K562 (cell line): ENCODE data around the gene SH3BGRL3. TPM values are rescaled to one million over a fixed set of nuclear protein-coding genes. Genes with fewer than 3 reads are reported as not detected.

Experiments used
- GMEB1 ChIP-seq: fragments of 250-450 bp; sonication (Bioruptor Pico); IDR thresholded peaks from 2 replicates; pipeline ENCODE4 v1.4.0; 2020; ENCODE audit warnings: mild to moderate bottlenecking
- RBM15 ChIP-seq: fragments of 200-400 bp; formaldehyde crosslinking; IDR thresholded peaks from 2 replicates; pipeline ENCODE4 v1.6.1; 2018; ENCODE audit warnings: mild to moderate bottlenecking, low read length, moderate library complexity; ENCODE audit not compliant: insufficient read depth
- TCF3 ChIP-seq: sonication (generic); formaldehyde crosslinking; IDR thresholded peaks from 2 replicates; pipeline ENCODE4 v1.4.0; 2020; ENCODE audit warnings: mild to moderate bottlenecking, missing genetic modification reagents
- TRIM28 ChIP-seq: fragments of 450-650 bp; IDR thresholded peaks from 2 replicates; pipeline ENCODE4 v1.6.1; 2017
- ZBTB34 ChIP-seq: fragments of 250-450 bp; sonication (Bioruptor Pico); IDR thresholded peaks from 2 replicates; pipeline ENCODE4 v1.8.0; 2021; ENCODE audit warnings: mild to moderate bottlenecking, moderate library complexity
- ZFP36 ChIP-seq: fragments of 150-350 bp; IDR thresholded peaks from 2 replicates; pipeline ENCODE4 v1.6.1; 2018; ENCODE audit warnings: low read length, low read depth; ENCODE audit not compliant: partially characterized antibody
- ZKSCAN8 ChIP-seq: fragments of 200-800 bp; sonication (Bioruptor generic); IDR thresholded peaks from 2 replicates; pipeline ENCODE4 v1.6.1; 2016; ENCODE audit warnings: missing genetic modification characterization, missing compliant biosample characterization
- ZNF224 ChIP-seq: sonication (generic); formaldehyde crosslinking; IDR thresholded peaks from 2 replicates; pipeline ENCODE4 v1.8.0; 2022; ENCODE audit warnings: mild to moderate bottlenecking, missing genetic modification reagents
- ZNF354B ChIP-seq: fragments of 250-450 bp; sonication (Bioruptor Pico); IDR thresholded peaks from 2 replicates; pipeline ENCODE4 v1.4.0; 2020
- ZNF398 ChIP-seq: fragments of 250-450 bp; sonication (Bioruptor Pico); IDR thresholded peaks from 2 replicates; pipeline ENCODE4 v1.8.0; 2021; ENCODE audit warnings: moderate library complexity, mild to moderate bottlenecking, inconsistent platforms
- ZNF407 ChIP-seq: fragments of 450-650 bp; IDR thresholded peaks from 2 replicates; pipeline ENCODE4 v1.6.1; 2016; ENCODE audit warnings: low read depth
- polyA plus RNA-seq, 8 experiments: library from polyadenylated mRNA; depleted of rRNA in 4 of 8; stranded (reverse) in 5 of 8; unstranded in 3 of 8; fragments of >200 nt; fragmentation: Nextera tagmentation in 2 of 8; fragmentation: Illumina TruSeq in 1 of 8; extraction: Ambion mirVana in 2 of 8; extraction: Trizol in 1 of 8; gene quantifications; 2 replicates each; pipeline versions ENCODE4 v1.2.1 to v1.2.3, GENCODE V29; 2011 to 2014; ENCODE audit warnings: inconsistent platforms in 1 of 8, missing spikeins in 1 of 8
- total RNA-seq, 7 experiments: library from RNA; depleted of rRNA in 6 of 7; stranded (reverse); fragments of >200 nt in 6 of 7; fragmentation: Illumina TruSeq in 2 of 7; extraction: Trizol in 2 of 7; gene quantifications; 2 replicates each; pipeline versions ENCODE4 v1.2.1 to v1.2.3, GENCODE V29; 2011 to 2021; ENCODE audit warnings: low replicate concordance in 1 of 7
- TF ChIP-seq, protein P1 (sequence below): sonication (generic); formaldehyde crosslinking; IDR thresholded peaks from 2 replicates; pipeline ENCODE4 v1.9.0; 2022; ENCODE audit warnings: mild to moderate bottlenecking, missing genetic modification reagents
- TF ChIP-seq, protein P2 (sequence below): sonication (generic); formaldehyde crosslinking; IDR thresholded peaks from 2 replicates; pipeline ENCODE4 v1.9.0; 2022; ENCODE audit warnings: mild to moderate bottlenecking, missing genetic modification reagents

The SH3BGRL3 gene
- total and polyA plus RNA-seq, 9 of the 15 experiments (the other 6 are each of a cell fraction or from before 2014, with no cell fraction given), result 30.3 to 140 (median 54.2) TPM

DNA sequence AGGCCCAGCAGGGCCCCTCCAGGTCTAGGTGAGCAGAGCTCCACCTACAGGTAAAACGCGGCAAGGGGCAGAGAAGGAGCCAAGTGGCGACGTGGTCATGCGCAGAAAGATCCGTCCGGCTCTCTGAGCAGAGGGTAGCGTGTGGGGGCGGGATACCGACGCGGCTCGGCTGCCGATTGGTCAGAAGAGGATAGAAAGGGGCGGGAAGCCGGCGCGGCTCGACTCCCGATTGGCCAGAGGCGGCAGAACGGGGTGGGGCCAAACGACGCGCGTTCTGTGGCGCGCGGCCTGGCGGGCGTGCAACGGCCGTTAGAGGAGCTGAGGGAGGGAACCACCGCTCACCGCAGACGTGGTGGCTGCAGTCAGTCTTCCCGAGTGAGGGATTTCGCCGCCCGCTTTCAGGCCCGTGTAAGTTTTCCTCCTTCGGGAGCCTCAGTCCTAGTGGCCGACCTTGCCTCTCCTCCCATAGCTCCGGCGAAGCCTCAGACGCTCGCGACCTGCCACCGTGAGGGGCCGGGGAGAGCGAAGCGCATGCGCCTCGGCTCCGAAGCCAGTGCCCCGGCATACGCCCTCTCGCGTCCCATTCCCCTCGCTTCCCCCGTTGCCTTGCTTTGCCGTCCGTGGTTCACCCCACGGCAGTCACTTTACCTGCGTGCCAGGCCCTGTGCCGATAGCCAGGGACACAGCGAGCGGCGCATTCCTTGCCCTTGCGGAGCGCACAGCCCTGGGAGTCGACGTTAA lies 45.8 kb upstream of the SH3BGRL3 start, which contains the start of gene CEP85 (continued):
- TF ChIP-seq ZBTB34 (CRISPR knock-in tag) (no peak), ZNF354B (0 out of 2 replicates have a peak, but pooled peaks have one; percentile 35), ZNF398 (CRISPR knock-in tag) (no peak), TCF3 (CRISPR knock-in tag) (no peak; the same call in 1 of the 2 replicates), ZFP36 (no peak), ZKSCAN8 (CRISPR knock-in tag) (no peak), GMEB1 (CRISPR knock-in tag) (peak; percentile 84), TRIM28 (no peak), RBM15 (no peak), ZNF407 (no peak), ZNF224 (no peak)
- TF ChIP-seq, protein P1, sequence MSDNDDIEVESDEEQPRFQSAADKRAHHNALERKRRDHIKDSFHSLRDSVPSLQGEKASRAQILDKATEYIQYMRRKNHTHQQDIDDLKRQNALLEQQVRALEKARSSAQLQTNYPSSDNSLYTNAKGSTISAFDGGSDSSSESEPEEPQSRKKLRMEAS (CRISPR knock-in tag), result peak; percentile 86
- TF ChIP-seq, protein P2, sequence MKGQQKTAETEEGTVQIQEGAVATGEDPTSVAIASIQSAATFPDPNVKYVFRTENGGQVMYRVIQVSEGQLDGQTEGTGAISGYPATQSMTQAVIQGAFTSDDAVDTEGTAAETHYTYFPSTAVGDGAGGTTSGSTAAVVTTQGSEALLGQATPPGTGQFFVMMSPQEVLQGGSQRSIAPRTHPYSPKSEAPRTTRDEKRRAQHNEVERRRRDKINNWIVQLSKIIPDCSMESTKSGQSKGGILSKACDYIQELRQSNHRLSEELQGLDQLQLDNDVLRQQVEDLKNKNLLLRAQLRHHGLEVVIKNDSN (CRISPR knock-in tag), result no peak
